ENCODE data around the gene SHROOM3.
"Not testable (repeated sequence)": the region's sequence is repeated elsewhere in the genome, so short reads cannot be mapped to it uniquely, and the experiment has no call there.

Gene SHROOM3

GRCh38 chr4:76445911-76446310 is 10.9 kb downstream of the SHROOM3 start:
- no peak for DNase-seq (ENCODE audit: low read depth)

GRCh38 chr4:76447393-76447851 is 12.4 kb downstream of the SHROOM3 start:
- no peak for DNase-seq (ENCODE audit: low read depth)

- no peak for DNase-seq (ENCODE audit: low read depth)
These were observed 13.2 kb downstream of the SHROOM3 start for GRCh38 chr4:76448211-76448610.

DNA sequence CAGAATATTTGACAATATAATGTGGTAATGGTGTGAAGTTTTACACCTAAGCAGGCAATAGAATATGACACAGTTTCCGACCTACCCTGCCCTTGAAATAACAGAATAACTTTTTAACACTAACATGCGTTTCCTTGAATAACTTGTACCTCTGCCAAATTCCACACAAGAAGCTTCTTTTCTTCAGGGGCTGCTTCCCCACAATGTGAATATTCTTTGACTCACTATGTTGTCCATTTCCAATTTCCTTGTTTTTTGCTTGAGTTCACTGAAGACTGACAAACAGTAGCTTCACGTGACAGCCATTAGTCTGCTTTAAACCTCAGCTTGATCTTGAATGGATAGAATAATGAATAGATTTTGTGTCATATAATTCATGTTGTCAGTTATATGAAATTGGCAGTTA is 14.3 kb downstream of the SHROOM3 start:
- DNase-seq (ENCODE audit: low read depth) = no peak

DNA sequence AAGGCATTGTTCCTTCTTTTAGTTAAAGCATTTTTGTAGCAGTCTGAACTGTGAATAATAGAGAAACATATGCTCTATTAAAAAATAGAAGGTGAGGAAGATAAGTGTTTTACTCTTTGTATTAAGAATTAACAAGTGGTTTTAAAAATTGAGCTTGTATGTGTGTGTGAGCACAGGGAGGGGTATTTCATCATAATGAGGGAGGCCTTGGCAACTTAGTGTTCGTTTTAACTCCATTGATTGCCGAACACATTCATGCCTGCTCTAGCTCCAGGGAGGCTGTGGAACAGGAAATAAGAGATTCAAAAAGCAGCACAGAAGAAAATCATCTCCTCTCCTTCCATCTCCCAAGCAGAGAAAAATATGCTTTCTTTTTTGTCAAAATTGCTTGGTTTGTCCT is 14.8 kb downstream of the SHROOM3 start:
- DNase-seq (ENCODE audit: low read depth) = no peak

DNA sequence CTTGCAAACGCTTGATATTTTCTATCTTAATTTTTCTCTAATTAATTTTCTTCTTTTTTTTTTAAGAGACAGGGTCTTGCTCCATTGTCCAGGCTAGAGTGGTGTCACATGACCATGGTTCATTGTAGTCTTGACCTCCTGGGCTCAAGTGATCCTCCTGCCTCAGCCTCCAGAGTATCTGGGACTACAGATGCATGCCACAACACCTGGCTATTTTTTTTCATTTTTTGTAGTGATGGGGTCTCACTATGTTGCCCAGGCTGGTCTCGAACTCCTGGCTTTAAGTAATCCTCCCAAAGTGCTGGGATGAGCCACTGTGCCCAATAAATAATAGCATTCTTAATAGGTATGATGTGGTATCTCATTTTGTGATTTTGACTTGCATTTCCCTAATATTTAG is 18.2 kb downstream of the SHROOM3 start:
- no peak for DNase-seq (ENCODE audit: low read depth)

DNA sequence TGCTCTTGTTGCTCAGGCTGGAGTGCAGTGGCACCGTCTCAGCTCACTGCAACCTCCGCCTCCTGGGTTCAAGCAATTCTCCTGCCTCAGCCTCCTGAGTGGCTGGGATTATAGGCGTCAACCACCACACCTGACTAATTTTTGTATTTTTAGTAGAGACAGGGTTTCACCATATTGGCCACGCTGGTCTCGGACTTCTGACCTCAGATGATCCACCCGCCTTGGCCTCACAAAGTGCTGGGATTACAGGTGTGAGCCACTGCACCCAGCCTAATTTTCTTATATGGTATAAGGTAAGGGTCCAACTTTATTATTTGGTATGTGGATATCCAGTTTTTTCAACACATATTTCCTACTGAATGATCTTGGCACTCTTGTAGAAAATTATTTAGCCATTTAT is 19.0 kb downstream of the SHROOM3 start:
- not testable (repeated sequence) for DNase-seq (ENCODE audit: low read depth)

GRCh38 chr4:76457885-76458284 is 22.9 kb downstream of the SHROOM3 start:
- DNase-seq (ENCODE audit: low read depth) = no peak

- no peak for DNase-seq (ENCODE audit: low read depth)
These were observed 23.3 kb downstream of the SHROOM3 start for GRCh38 chr4:76458297-76458696.

- DNase-seq (ENCODE audit: low read depth) = no peak
These were observed 23.8 kb downstream of the SHROOM3 start for GRCh38 chr4:76458825-76459224.

DNA sequence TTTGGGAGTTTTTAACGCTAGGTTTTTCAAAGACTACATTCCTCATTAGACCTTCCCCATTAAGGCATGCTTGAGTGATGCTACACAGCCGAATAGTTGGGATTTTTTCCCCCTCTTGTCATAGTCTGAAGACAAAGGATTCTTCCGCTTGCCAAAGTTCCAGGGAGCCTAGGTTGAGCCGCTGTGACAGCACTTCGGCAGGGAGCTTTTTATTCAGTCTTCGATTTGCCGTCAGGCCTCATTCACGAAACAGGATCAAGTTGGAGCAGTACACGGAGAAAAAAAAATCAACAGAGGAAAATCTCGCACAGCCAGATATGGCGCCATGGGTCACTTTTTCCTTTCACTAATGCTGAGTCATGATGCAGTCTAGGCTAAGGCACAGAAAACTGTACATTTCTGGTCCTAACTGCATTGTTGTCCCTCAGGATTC is 24.3 kb downstream of the SHROOM3 start:
- no peak for DNase-seq (ENCODE audit: low read depth)

- no peak for DNase-seq (ENCODE audit: low read depth)
These were observed 28.5 kb downstream of the SHROOM3 start for GRCh38 chr4:76463568-76463967.

- no peak for DNase-seq (ENCODE audit: low read depth)
These were observed 35.0 kb downstream of the SHROOM3 start for GRCh38 chr4:76470064-76470463.

DNA sequence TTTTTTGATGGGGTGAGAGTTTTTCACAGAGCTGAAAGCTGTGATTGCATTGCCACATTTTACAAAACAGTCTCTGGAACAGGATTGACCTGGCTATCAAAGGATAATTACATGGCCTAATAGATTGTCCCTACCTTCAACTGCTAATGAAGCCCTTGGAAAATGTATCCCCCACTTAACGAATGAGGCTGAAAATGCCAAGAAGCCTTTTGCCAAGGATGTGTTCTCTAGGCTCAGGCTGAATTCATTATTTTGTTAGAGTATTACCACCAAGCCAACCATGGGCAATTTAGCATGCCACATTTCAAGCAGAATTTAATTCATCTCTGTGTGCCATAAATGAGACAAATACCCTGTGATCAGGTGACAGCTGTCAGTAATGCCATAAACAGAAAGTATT is 35.5 kb downstream of the SHROOM3 start:
- DNase-seq (ENCODE audit: low read depth) = no peak

DNA sequence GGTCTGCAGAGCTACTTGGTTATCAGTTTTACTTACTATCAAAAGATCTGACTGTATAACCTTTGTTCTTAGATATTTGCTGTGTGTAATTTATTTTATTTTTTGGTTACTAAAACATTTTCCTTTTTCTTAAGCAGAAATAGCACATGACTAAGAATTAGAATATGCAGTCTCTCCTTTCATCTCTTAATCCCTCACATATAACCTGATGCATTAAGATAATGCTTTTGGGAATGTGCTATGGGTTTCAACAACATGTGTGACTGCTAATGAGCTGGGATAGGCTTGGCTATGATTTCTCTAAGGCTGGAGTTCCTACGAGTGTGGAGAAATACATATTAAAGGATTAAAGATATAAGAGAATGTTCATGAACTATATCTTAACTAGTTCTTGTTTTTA is 41.5 kb downstream of the SHROOM3 start:
- DNase-seq (ENCODE audit: low read depth) = no peak

DNA sequence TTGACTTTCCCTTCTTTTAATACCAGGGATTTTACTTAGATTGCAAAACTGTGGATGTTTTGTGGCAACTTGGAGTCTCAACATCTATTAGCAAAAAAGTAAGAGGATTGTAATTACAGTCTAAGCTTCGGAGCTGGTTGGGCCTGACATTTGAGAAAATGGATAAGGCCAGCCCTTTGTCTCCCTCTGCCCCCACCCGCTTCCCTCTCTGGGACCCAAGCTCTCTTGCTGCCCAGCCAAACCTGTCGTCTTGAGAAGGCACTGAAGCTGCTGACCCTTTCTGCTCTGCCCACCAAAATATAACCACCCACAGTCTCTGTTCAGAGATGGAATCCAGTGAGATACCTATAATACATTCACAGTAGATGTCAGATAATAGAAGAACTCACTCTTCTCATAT is 49.6 kb downstream of the SHROOM3 start:
- no peak for DNase-seq (ENCODE audit: low read depth)

DNA sequence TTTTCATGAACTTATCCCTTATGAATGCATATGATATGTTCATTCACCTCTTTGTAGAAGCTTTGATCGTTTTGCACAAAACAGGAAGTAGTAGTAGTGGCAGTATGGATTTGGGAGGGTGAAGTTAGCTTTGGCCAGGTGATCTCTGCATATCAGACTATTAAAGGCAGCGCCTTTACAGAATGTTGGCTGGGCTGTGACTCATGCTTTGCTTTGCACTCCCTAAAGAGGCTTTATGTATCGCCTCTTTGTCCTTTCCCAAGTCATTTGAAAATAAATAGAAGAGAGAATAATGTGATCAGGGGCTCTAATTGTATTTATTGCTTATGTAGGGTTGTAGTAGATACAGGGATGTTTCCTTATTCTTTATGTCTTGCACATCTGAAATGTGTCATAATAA is 50.4 kb downstream of the SHROOM3 start:
- no peak for DNase-seq (ENCODE audit: low read depth)

GRCh38 chr4:76486588-76487276 is 51.7 kb downstream of the SHROOM3 start:
- DNase-seq (ENCODE audit: low read depth) = no peak

DNA sequence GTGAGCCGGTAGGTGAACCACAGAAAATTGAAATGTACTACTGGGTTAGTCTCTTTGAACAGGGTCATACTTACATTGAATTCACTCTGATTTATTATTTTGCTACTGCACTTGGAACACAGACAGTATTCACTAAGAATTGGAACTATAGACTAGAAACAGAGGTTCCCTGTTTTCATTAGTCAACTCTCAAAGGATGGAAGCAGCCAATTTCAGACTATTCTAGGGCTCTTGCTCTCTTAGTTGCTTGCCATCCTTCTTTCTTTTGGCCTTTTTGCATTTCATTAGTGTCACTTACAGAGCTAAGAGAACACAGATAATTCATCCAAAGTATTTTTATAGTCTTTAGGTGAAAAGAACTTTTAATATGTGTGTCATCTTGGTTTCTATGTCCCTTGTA is 52.6 kb downstream of the SHROOM3 start:
- DNase-seq (ENCODE audit: low read depth) = no peak

GRCh38 chr4:76488455-76488854 is 53.4 kb downstream of the SHROOM3 start:
- DNase-seq (ENCODE audit: low read depth) = no peak

GRCh38 chr4:76488888-76489685 is 54.1 kb downstream of the SHROOM3 start:
- DNase-seq (ENCODE audit: low read depth) = no peak

DNA sequence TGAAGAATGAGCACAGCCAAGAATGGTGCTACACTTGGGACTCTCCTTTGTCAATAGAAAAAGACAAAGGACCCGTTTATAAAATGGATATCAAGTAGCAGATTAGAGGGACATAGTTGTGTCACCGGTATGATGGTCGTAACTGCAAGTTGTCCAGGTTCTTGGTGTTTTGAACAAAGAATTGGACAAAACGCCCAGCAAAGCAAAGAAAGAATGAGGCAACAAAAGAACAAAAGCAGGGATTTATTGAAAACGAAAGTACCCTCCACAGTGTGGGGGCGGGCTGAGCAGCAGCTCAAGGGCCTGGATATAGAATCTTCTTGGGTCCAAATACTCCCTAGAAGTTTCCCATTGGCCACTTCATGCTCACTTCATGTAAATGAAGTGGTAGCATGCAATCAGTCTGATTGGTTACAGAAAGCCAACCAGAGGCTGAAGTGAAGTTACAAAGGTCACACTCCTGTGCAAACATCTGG is 54.7 kb downstream of the SHROOM3 start:
- DNase-seq (ENCODE audit: low read depth) = no peak

GRCh38 chr4:76492055-76492454 is 57.0 kb downstream of the SHROOM3 start:
- DNase-seq (ENCODE audit: low read depth) = no peak

Measured in stimulated activated CD8-positive, alpha-beta memory T cell treated with anti-CD3 and anti-CD28 coated beads, Interleukin-7, amount 100 ng/mL, for 24 hours (primary cell).